SK-N-SH (cell line): Measurements from ENCODE around the gene DENND1C. TPM values are rescaled to one million over a fixed set of nuclear protein-coding genes. Genes with fewer than 3 reads are reported as not detected.

Experiments
- CTCF ChIA-PET: fragments of 300-600, 350-600 bp; formaldehyde crosslinking; extraction: SDS; loops from one replicate; lab custom pipeline; 2021; lab: Yijun Ruan, JAX
- POLR2A ChIA-PET: fragments of 350-600 bp; sonication (Branson Sonifier 250); formaldehyde crosslinking; extraction: SDS; loops from one replicate; lab custom pipeline; 2020; ENCODE audit warnings: antibody characterized with exemption, inconsistent platforms; lab: Yijun Ruan, JAX
- DNase-seq: peaks from one replicate; pipeline ENCODE4 v3.0.0; 2012
- H2AFZ ChIP-seq: fragments of 200-600 bp; sonication (generic); 2 replicates; pipeline ENCODE4 v1.8.1; 2016; ENCODE audit warnings: antibody characterized with exemption, mild to moderate bottlenecking, low read depth
- H3F3A ChIP-seq: fragments of 200-600 bp; sonication (generic); replicated peaks from 2 replicates; pipeline ENCODE3; 2016; ENCODE audit warnings: antibody characterized with exemption, mild to moderate bottlenecking; ENCODE audit not compliant: insufficient read depth
- H3K27ac ChIP-seq, 2 experiments: fragments of 200-500 bp in 1 of 2; fragments of 200-600 bp in 1 of 2; sonication (Bioruptor generic) in 1 of 2; sonication (generic), shearing (Covaris generic) in 1 of 2; 2 replicates each; pipeline versions ENCODE4 v1.5.1 to v1.6.1; 2014 to 2016; ENCODE audit warnings: low read depth in 2 of 2, inconsistent platforms in 1 of 2, low read length in 1 of 2, mild to moderate bottlenecking in 1 of 2, mixed read lengths in 1 of 2
- H3K27me3 ChIP-seq: fragments of 200-600 bp; sonication (generic), shearing (Covaris generic); 2 replicates; pipeline ENCODE4 v1.6.1; 2016; ENCODE audit warnings: mixed run types; ENCODE audit not compliant: insufficient read depth
- H3K36me3 ChIP-seq, 2 experiments: fragments of 200-500 bp in 1 of 2; fragments of 200-600 bp in 1 of 2; sonication (Bioruptor generic) in 1 of 2; sonication (generic) in 1 of 2; replicated peaks in 1 of 2; 2 replicates each; pipeline versions ENCODE3 to v1.5.1; 2014 to 2016; ENCODE audit warnings: low read length in 1 of 2, mild to moderate bottlenecking in 1 of 2; ENCODE audit not compliant: insufficient read depth in 2 of 2, control insufficient read depth in 1 of 2
- H3K4me1 ChIP-seq, 2 experiments: fragments of 200-500 bp in 1 of 2; fragments of 200-600 bp in 1 of 2; sonication (Bioruptor generic) in 1 of 2; sonication (generic), shearing (Covaris generic) in 1 of 2; 2 replicates each; pipeline versions ENCODE4 v1.5.1 to v1.6.1; 2014 to 2016; ENCODE audit warnings: low read depth in 1 of 2, low read length in 1 of 2, mixed run types in 1 of 2; ENCODE audit not compliant: insufficient read depth in 2 of 2, control insufficient read depth in 1 of 2
- H3K4me2 ChIP-seq: fragments of 200-600 bp; sonication (generic), shearing (Covaris generic); 2 replicates; pipeline ENCODE4 v1.6.1; 2017; ENCODE audit warnings: mixed run types
- H3K4me3 ChIP-seq, 2 experiments: fragments of 200-500 bp in 1 of 2; fragments of 200-600 bp in 1 of 2; sonication (Bioruptor generic) in 1 of 2; sonication (generic), shearing (Covaris generic) in 1 of 2; 2 replicates each; pipeline versions ENCODE4 v1.5.1 to v1.8.1; 2014 to 2016; ENCODE audit warnings: low read depth in 2 of 2, inconsistent platforms in 1 of 2, low read length in 1 of 2, mild to moderate bottlenecking in 1 of 2, mixed read lengths in 1 of 2, moderate library complexity in 1 of 2
- H3K79me2 ChIP-seq: fragments of 200-600 bp; sonication (generic); 2 replicates; pipeline ENCODE4 v1.8.1; 2017; ENCODE audit warnings: mild to moderate bottlenecking; ENCODE audit not compliant: insufficient read depth
- H3K9ac ChIP-seq: fragments of 200-600 bp; sonication (generic); 2 replicates; pipeline ENCODE4 v1.6.1; 2017; ENCODE audit warnings: mixed run types
- H3K9me2 ChIP-seq: fragments of 200-600 bp; sonication (generic); 2 replicates; pipeline ENCODE4 v1.6.1; 2017; ENCODE audit warnings: mixed run types
- H3K9me3 ChIP-seq: fragments of 200-600 bp; sonication (generic); 2 replicates; pipeline ENCODE4 v1.6.1; 2017; ENCODE audit warnings: mixed run types, mild to moderate bottlenecking, moderate library complexity
- H4K20me1 ChIP-seq: fragments of 200-600 bp; sonication (generic); 2 replicates; pipeline ENCODE4 v1.6.1; 2017; ENCODE audit warnings: mild to moderate bottlenecking, mixed run types; ENCODE audit not compliant: insufficient read depth
- CHD2 ChIP-seq: fragments of 150-350 bp; IDR thresholded peaks from 2 replicates; pipeline ENCODE4 v1.6.1; 2018; ENCODE audit warnings: low read length; ENCODE audit not compliant: partially characterized antibody
- ELF1 ChIP-seq: IDR thresholded peaks from 2 replicates; pipeline ENCODE4 v1.4.0; 2012
- FOSL2 ChIP-seq: IDR thresholded peaks from 2 replicates; pipeline ENCODE4 v1.4.0; 2012; ENCODE audit warnings: low read depth, mild to moderate bottlenecking, moderate library complexity, borderline replicate concordance
- GABPA ChIP-seq: IDR thresholded peaks from 2 replicates; pipeline ENCODE4 v1.4.0; 2012; ENCODE audit warnings: low read depth, mild to moderate bottlenecking
- GATA2 ChIP-seq: sonication (generic); formaldehyde crosslinking; IDR thresholded peaks from 2 replicates; pipeline ENCODE4 v1.5.0; 2020; ENCODE audit warnings: mild to moderate bottlenecking, missing genetic modification reagents
- JUND ChIP-seq: IDR thresholded peaks from 2 replicates; pipeline ENCODE4 v1.4.0; 2012
- MXI1 ChIP-seq: IDR thresholded peaks from 2 replicates; pipeline ENCODE4 v1.6.1; 2012; ENCODE audit warnings: mild to moderate bottlenecking, low read depth, low read length, improper control_type of control experiment
- NFIC ChIP-seq: IDR thresholded peaks from 2 replicates; pipeline ENCODE4 v1.4.0; 2012; ENCODE audit warnings: borderline replicate concordance
- NRF1 ChIP-seq: IDR thresholded peaks from 2 replicates; pipeline ENCODE4 v1.6.1; 2012; ENCODE audit warnings: low read depth, mild to moderate bottlenecking, low read length
- POLR2AphosphoS5 ChIP-seq: IDR thresholded peaks from 2 replicates; pipeline ENCODE4 v1.6.1; 2012; ENCODE audit warnings: low read depth, low read length
- RFX5 ChIP-seq: IDR thresholded peaks from 2 replicates; pipeline ENCODE4 v1.6.1; 2012; ENCODE audit warnings: mild to moderate bottlenecking, improper control_type of control experiment, low read length
- SIN3A ChIP-seq: IDR thresholded peaks from 2 replicates; pipeline ENCODE4 v1.6.1; 2012; ENCODE audit warnings: low read depth, mild to moderate bottlenecking, low read length, moderate library complexity, borderline replicate concordance
- SMC3 ChIP-seq: IDR thresholded peaks from 2 replicates; pipeline ENCODE4 v1.6.1; 2012; ENCODE audit warnings: low read depth, low read length, improper control_type of control experiment
- YY1 ChIP-seq: IDR thresholded peaks from 2 replicates; pipeline ENCODE4 v1.4.0; 2012; ENCODE audit warnings: low read depth, mild to moderate bottlenecking
- whole genome bisulfite sequencing: methylation state at CpG from one replicate; pipeline ENCODE4 v1.1.6; 2017; ENCODE audit warnings: low lambda C conversion rate; 5-methylcytosine and 5-hydroxymethylcytosine counted together
- polyA plus RNA-seq, 3 experiments: library from polyadenylated mRNA; depleted of rRNA; stranded (reverse); fragments of >200 nt; gene quantifications; 2 replicates each; pipeline ENCODE4 v1.2.3, GENCODE V29; 2012
- TF ChIP-seq, protein P1 (sequence below): IDR thresholded peaks from 2 replicates; pipeline ENCODE4 v1.4.0; 2012; ENCODE audit warnings: low read depth
- TF ChIP-seq, protein P2 (sequence below): fragments of 150-350 bp; IDR thresholded peaks from 2 replicates; pipeline ENCODE4 v1.6.1; 2017; ENCODE audit warnings: antibody characterized with exemption, low read length, low read depth, borderline replicate concordance
- TF ChIP-seq, protein P3 (sequence below): IDR thresholded peaks from 2 replicates; pipeline ENCODE4 v1.4.0; 2012; ENCODE audit warnings: low read depth, borderline replicate concordance

DENND1C gene
- polyA plus RNA-seq, 1 of the 3 experiments (the other 2 are of a cell fraction): 0.05 TPM

DNA sequence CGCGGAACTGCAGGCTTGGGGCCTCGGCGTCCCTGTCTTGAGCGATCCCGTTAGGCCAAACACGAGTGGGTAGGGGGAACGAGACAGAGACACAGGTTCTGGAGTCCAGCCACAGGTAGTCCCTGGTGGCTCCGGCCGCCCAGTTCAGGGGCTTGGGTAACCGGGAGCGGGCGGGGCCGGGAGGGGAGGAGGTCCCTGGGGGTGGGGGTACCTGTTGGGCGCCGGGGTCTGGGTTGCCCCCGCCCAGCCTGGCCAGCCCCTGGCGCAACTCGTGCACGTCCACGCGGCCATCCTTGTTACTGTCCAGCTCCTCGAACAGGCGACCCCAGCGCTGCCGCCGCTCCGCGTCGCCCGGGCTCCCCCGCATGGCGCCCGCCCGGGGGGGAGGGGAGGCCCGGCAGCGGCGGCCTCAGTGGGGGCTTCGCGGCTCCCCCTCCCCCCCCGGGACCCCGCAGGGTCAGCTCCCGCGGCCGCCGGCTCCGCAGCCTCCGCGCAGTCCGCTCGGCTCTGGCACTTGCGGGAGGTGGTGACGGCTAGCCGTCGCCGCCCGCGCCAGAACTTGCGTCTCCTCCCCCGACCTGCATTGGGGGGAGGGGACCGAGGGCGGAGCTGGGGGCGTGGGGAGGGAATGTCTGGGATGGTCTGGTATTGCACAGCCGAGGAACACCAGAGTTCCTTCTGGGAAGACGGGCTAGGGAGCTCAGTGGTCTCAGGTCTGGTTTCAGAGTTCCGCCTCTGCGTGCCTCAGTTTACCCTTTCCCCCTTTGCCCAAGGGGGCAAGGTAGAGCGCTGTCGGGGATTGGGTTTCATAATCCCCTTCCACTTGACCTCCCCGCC is 22.1 kb downstream of the DENND1C start, which contains the start of gene SLC25A23:
Gene SLC25A23 (minus strand): TSS at position 531 of the 837 bp plus-strand sequence. CDS start 164 bp downstream, at position 367.
- Histone ChIP-seq H3K79me2 (no peaks in the 10 kb centered on the region), H3K4me3 (peak within 1 kb of the TSS; percentile 69 to 84), H4K20me1 (no peaks in the 10 kb centered on the region), H2AFZ (peak within 1 kb of the TSS; percentile 89), H3K27me3 (peaks cover 8% of the 10 kb centered on the region), H3K4me2 (peak within 1 kb of the TSS; percentile 96), H3K9me3 (no peaks in the 10 kb centered on the region), H3K9me2 (no peaks in the 10 kb centered on the region), H3K36me3 (peaks cover 0 to 6% of the 10 kb centered on the region in 2 experiments), H3K9ac (peak within 1 kb of the TSS; percentile 41; the same call in 1 of the 2 replicates), H3K4me1 (peaks cover 0 to 12% of the 10 kb centered on the region in 2 experiments; a peak in 1 of 4 replicates), H3K27ac (peak within 1 kb of the TSS in 1 of 2 experiments; percentile 75; a peak in 1 of 4 replicates), H3F3A (no peaks in the 10 kb centered on the region)
- CTCF ChIA-PET: interaction anchor here (0.6 to 1.1 kb wide), 2 partner anchors 17 to 45 kb away, joined by 3 to 8 read pairs; no protein-coding TSS in a partner anchor
- TF ChIP-seq MXI1 (peak; percentile 50), FOSL2 (no peak), CHD2 (peak; percentile 57)
- POLR2A ChIA-PET: interaction anchor here (1.3 kb wide), 1 partner anchor 24 kb away, joined by 3 read pairs; no protein-coding TSS in a partner anchor
- WGBS: 2% methylated on average over 32 of the region's 70 CpGs
- peak; percentile 97 for DNase-seq

DNA sequence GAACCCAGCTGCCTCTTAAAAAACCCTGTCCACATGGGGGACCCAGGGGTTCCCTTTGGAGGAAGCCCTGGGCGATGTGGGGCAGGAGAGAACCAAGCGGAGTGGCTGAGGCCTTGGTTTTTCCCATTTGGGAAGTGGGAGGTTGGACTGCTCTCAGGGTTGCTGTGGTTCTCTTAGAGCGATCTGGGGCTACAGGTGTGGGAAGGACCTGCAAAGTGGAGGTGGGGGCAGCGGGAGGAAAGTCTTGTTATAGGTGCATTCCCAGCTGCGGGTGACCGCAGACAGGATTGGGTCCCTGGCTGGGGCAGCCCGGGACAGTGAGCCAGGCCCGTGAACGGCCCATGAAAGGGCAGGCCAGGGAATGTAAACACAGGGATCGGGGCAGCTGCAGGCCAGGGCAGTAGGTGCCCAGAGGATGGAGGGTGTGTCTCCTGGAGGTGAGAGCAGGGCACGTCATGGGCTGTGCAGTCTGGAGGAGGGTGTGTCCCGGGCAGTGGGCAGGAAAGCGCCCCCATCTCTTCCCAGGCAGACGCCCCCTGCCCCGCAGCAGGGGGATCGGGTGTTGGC is 22.8 kb downstream of the DENND1C start:
- ChIA-PET CTCF (interaction anchor here (1.1 kb wide), 1 partner anchor 46 kb away, joined by 8 read pairs; no protein-coding TSS in a partner anchor), POLR2A (interaction anchor here (1.3 kb wide), 1 partner anchor 23 kb away, joined by 3 read pairs; no protein-coding TSS in a partner anchor)
- no peaks in the 10 kb centered on the region for H3K9me3 ChIP-seq
- peaks cover 0 to 9% of the 10 kb centered on the region in 2 experiments for H3K36me3 ChIP-seq
- peak overlapping the region; percentile 96 for H3K4me2 ChIP-seq
- no peaks in the 10 kb centered on the region for H3K79me2 ChIP-seq
- peak overlapping the region; percentile 89 for H2AFZ ChIP-seq
- 51% methylated on average over 15 of the region's 16 CpGs for WGBS
- no peaks in the 10 kb centered on the region for H4K20me1 ChIP-seq
- DNase-seq: no peak
- peak overlapping the region; percentile 69 to 84 for H3K4me3 ChIP-seq
- H3K4me1 ChIP-seq: peaks cover 0 to 9% of the 10 kb centered on the region in 2 experiments; a peak in 1 of 4 replicates
- H3K27ac ChIP-seq: no peak overlapping the region
- no peaks in the 10 kb centered on the region for H3K9me2 ChIP-seq
- TF ChIP-seq FOSL2 (no peak), YY1 (no peak), NRF1 (no peak), SIN3A (no peak), NFIC (no peak), SMC3 (no peak), POLR2AphosphoS5 (no peak), RFX5 (no peak), JUND (no peak), CHD2 (no peak), GABPA (no peak), MXI1 (no peak), GATA2 (CRISPR knock-in tag) (no peak), ELF1 (no peak)
- TF ChIP-seq, protein P1, sequence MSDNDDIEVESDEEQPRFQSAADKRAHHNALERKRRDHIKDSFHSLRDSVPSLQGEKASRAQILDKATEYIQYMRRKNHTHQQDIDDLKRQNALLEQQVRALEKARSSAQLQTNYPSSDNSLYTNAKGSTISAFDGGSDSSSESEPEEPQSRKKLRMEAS: no peak
- TF ChIP-seq, protein P2, sequence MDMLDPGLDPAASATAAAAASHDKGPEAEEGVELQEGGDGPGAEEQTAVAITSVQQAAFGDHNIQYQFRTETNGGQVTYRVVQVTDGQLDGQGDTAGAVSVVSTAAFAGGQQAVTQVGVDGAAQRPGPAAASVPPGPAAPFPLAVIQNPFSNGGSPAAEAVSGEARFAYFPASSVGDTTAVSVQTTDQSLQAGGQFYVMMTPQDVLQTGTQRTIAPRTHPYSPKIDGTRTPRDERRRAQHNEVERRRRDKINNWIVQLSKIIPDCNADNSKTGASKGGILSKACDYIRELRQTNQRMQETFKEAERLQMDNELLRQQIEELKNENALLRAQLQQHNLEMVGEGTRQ: no peak
- TF ChIP-seq, protein P3, sequence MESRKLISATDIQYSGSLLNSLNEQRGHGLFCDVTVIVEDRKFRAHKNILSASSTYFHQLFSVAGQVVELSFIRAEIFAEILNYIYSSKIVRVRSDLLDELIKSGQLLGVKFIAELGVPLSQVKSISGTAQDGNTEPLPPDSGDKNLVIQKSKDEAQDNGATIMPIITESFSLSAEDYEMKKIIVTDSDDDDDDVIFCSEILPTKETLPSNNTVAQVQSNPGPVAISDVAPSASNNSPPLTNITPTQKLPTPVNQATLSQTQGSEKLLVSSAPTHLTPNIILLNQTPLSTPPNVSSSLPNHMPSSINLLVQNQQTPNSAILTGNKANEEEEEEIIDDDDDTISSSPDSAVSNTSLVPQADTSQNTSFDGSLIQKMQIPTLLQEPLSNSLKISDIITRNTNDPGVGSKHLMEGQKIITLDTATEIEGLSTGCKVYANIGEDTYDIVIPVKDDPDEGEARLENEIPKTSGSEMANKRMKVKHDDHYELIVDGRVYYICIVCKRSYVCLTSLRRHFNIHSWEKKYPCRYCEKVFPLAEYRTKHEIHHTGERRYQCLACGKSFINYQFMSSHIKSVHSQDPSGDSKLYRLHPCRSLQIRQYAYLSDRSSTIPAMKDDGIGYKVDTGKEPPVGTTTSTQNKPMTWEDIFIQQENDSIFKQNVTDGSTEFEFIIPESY: no peak
- 0 out of 2 replicates have a peak overlapping the region, but pooled peaks have one; percentile 28 for H3K9ac ChIP-seq
- no peaks in the 10 kb centered on the region for H3F3A ChIP-seq
- H3K27me3 ChIP-seq: peaks cover 1% of the 10 kb centered on the region
